ENCODE measurements around the gene OR5H1. TPM values are rescaled to one million over a fixed set of nuclear protein-coding genes. Genes with fewer than 3 reads are reported as not detected.

The OR5H1 gene
- total RNA-seq (not detected), polyA plus RNA-seq (ENCODE audit: insufficient read length in 2 of 2) (under 1 TPM in 1 of 2 donors, not detected in 1; 0.03 TPM)
- long read RNA-seq, donor 1 = 0 reads
- long read RNA-seq, donor 2 = 0 reads
- long read RNA-seq, donor 3 = 0 reads
- long read RNA-seq, donor 4 = 0 reads

GRCh38 chr3:98130421-98130820 is at the start of gene OR5H1:
Gene OR5H1, plus strand, starts transcription at chr3:98130721. Its CDS starts 1,977 bp downstream, at chr3:98132698.
- WGBS (ENCODE audit: insufficient coverage) = no CpG with 5 or more reads among the region's 1 CpG
- Histone ChIP-seq H3K4me3 (ENCODE audit: low read depth, low read length) (no peak within 1 kb of the TSS), H3K27ac (ENCODE audit: low read depth, low read length) (no peak within 1 kb of the TSS), H3K4me1 (ENCODE audit: control insufficient read depth, insufficient read depth, low read length) (no peaks in the 10 kb centered on the region), H3K27me3 (ENCODE audit: control insufficient read depth, insufficient read depth, low read length) (no peaks in the 10 kb centered on the region), H3K36me3 (ENCODE audit: control insufficient read depth, insufficient read depth, low read length) (no peaks in the 10 kb centered on the region), H3K9me3 (ENCODE audit: control insufficient read depth, insufficient read depth, low read length) (no peaks in the 10 kb centered on the region)
- no peak for DNase-seq (ENCODE audit: low read depth in 4 of 6, low spot score in 6 of 6)

- H3K27me3 ChIP-seq (ENCODE audit: control insufficient read depth, insufficient read depth, low read length) = no peaks in the 10 kb centered on the region
- H3K4me1 ChIP-seq (ENCODE audit: control insufficient read depth, insufficient read depth, low read length) = no peaks in the 10 kb centered on the region
- no peaks in the 10 kb centered on the region for H3K9me3 ChIP-seq (ENCODE audit: control insufficient read depth, insufficient read depth, low read length)
- H3K36me3 ChIP-seq (ENCODE audit: control insufficient read depth, insufficient read depth, low read length) = no peaks in the 10 kb centered on the region
- H3K4me3 ChIP-seq (ENCODE audit: low read depth, low read length) = no peak within 1 kb of the TSS
- DNase-seq (ENCODE audit: low read depth in 4 of 6, low spot score in 6 of 6) = no peak
- no peak within 1 kb of the TSS for H3K27ac ChIP-seq (ENCODE audit: low read depth, low read length)
- 83% methylated on average over 3 of the region's 4 CpGs for WGBS (ENCODE audit: insufficient coverage)
Observed at GRCh38 chr3:98086873-98087272, 43.6 kb upstream of the OR5H1 start, which contains the start of gene OR5AC2. Gene OR5AC2, plus strand, starts transcription at chr3:98087173. Its CDS starts 0 bp downstream, at chr3:98087173.

- no peak overlapping the region for H3K27ac ChIP-seq (ENCODE audit: low read depth, low read length)
- 90% methylated on average over 2 of the region's 5 CpGs for WGBS (ENCODE audit: insufficient coverage)
- no peak for DNase-seq (ENCODE audit: low read depth in 4 of 6, low spot score in 6 of 6)
- H3K36me3 ChIP-seq (ENCODE audit: control insufficient read depth, insufficient read depth, low read length) = no peaks in the 10 kb centered on the region
- H3K9me3 ChIP-seq (ENCODE audit: control insufficient read depth, insufficient read depth, low read length) = no peaks in the 10 kb centered on the region
- no peaks in the 10 kb centered on the region for H3K27me3 ChIP-seq (ENCODE audit: control insufficient read depth, insufficient read depth, low read length)
- H3K4me1 ChIP-seq (ENCODE audit: control insufficient read depth, insufficient read depth, low read length) = no peaks in the 10 kb centered on the region
- H3K4me3 ChIP-seq (ENCODE audit: low read depth, low read length) = no peak overlapping the region
Observed at GRCh38 chr3:98095882-98096281, 34.6 kb upstream of the OR5H1 start.

- H3K27ac ChIP-seq (ENCODE audit: low read depth, low read length) = no peak overlapping the region
- no peaks in the 10 kb centered on the region for H3K27me3 ChIP-seq (ENCODE audit: control insufficient read depth, insufficient read depth, low read length)
- DNase-seq (ENCODE audit: low read depth in 4 of 6, low spot score in 6 of 6) = no peak
- no peak overlapping the region for H3K4me3 ChIP-seq (ENCODE audit: low read depth, low read length)
- no peaks in the 10 kb centered on the region for H3K36me3 ChIP-seq (ENCODE audit: control insufficient read depth, insufficient read depth, low read length)
- no peaks in the 10 kb centered on the region for H3K9me3 ChIP-seq (ENCODE audit: control insufficient read depth, insufficient read depth, low read length)
- no peaks in the 10 kb centered on the region for H3K4me1 ChIP-seq (ENCODE audit: control insufficient read depth, insufficient read depth, low read length)
- WGBS (ENCODE audit: insufficient coverage) = 88% methylated on average over 1 of the region's 4 CpGs
Observed at GRCh38 chr3:98099848-98100247, 30.7 kb upstream of the OR5H1 start.

GRCh38 chr3:98108162-98108561 is 22.4 kb upstream of the OR5H1 start:
- Histone ChIP-seq H3K27ac (ENCODE audit: low read depth, low read length) (no peak overlapping the region), H3K27me3 (ENCODE audit: control insufficient read depth, insufficient read depth, low read length) (no peaks in the 10 kb centered on the region)
- no CpG with 5 or more reads among the region's 1 CpG for WGBS (ENCODE audit: insufficient coverage)

GRCh38 chr3:98109807-98110549 is 20.5 kb upstream of the OR5H1 start:
- Histone ChIP-seq H3K9me3 (ENCODE audit: control insufficient read depth, insufficient read depth, low read length) (peaks cover 5% of the 10 kb centered on the region), H3K4me1 (ENCODE audit: control insufficient read depth, insufficient read depth, low read length) (no peaks in the 10 kb centered on the region), H3K27ac (ENCODE audit: low read depth, low read length) (no peak overlapping the region), H3K4me3 (ENCODE audit: low read depth, low read length) (no peak overlapping the region), H3K36me3 (ENCODE audit: control insufficient read depth, insufficient read depth, low read length) (no peaks in the 10 kb centered on the region), H3K27me3 (ENCODE audit: control insufficient read depth, insufficient read depth, low read length) (no peaks in the 10 kb centered on the region)
- DNase-seq (ENCODE audit: low read depth in 4 of 6, low spot score in 6 of 6) = no peak
- WGBS (ENCODE audit: insufficient coverage) = 80% methylated on average over 3 of the region's 4 CpGs

More at GRCh38 chr3:98108162-98108561, 22.4 kb upstream of the OR5H1 start:
- H3K36me3 ChIP-seq (ENCODE audit: control insufficient read depth, insufficient read depth, low read length) = no peaks in the 10 kb centered on the region
- DNase-seq (ENCODE audit: low read depth in 4 of 6, low spot score in 6 of 6) = no peak
- H3K4me3 ChIP-seq (ENCODE audit: low read depth, low read length) = no peak overlapping the region
- H3K9me3 ChIP-seq (ENCODE audit: control insufficient read depth, insufficient read depth, low read length) = peaks cover 5% of the 10 kb centered on the region
- no peaks in the 10 kb centered on the region for H3K4me1 ChIP-seq (ENCODE audit: control insufficient read depth, insufficient read depth, low read length)

- Histone ChIP-seq H3K4me1 (ENCODE audit: control insufficient read depth, insufficient read depth, low read length) (no peaks in the 10 kb centered on the region), H3K27ac (ENCODE audit: low read depth, low read length) (no peak overlapping the region), H3K4me3 (ENCODE audit: low read depth, low read length) (no peak overlapping the region), H3K27me3 (ENCODE audit: control insufficient read depth, insufficient read depth, low read length) (no peaks in the 10 kb centered on the region), H3K9me3 (ENCODE audit: control insufficient read depth, insufficient read depth, low read length) (peaks cover 5% of the 10 kb centered on the region), H3K36me3 (ENCODE audit: control insufficient read depth, insufficient read depth, low read length) (no peaks in the 10 kb centered on the region)
- no peak for DNase-seq (ENCODE audit: low read depth in 4 of 6, low spot score in 6 of 6)
Observed at GRCh38 chr3:98110550-98110908, 20.0 kb upstream of the OR5H1 start.

GRCh38 chr3:98114264-98114663 is 16.3 kb upstream of the OR5H1 start:
- no peaks in the 10 kb centered on the region for H3K36me3 ChIP-seq (ENCODE audit: control insufficient read depth, insufficient read depth, low read length)
- no peak overlapping the region for H3K27ac ChIP-seq (ENCODE audit: low read depth, low read length)
- H3K4me1 ChIP-seq (ENCODE audit: control insufficient read depth, insufficient read depth, low read length) = no peaks in the 10 kb centered on the region
- DNase-seq (ENCODE audit: low read depth in 4 of 6, low spot score in 6 of 6) = no peak
- 67% methylated on average over 1 of the region's 3 CpGs for WGBS (ENCODE audit: insufficient coverage)
- no peak overlapping the region for H3K4me3 ChIP-seq (ENCODE audit: low read depth, low read length)
- peaks cover 5% of the 10 kb centered on the region for H3K9me3 ChIP-seq (ENCODE audit: control insufficient read depth, insufficient read depth, low read length)
- no peaks in the 10 kb centered on the region for H3K27me3 ChIP-seq (ENCODE audit: control insufficient read depth, insufficient read depth, low read length)

GRCh38 chr3:98115717-98116116 is 14.8 kb upstream of the OR5H1 start:
- no CpG with 5 or more reads among the region's 1 CpG for WGBS (ENCODE audit: insufficient coverage)

GRCh38 chr3:98136631-98137030 is 6.1 kb downstream of the OR5H1 start:
- Histone ChIP-seq H3K9me3 (ENCODE audit: control insufficient read depth, insufficient read depth, low read length) (no peaks in the 10 kb centered on the region), H3K4me3 (ENCODE audit: low read depth, low read length) (no peak overlapping the region), H3K27me3 (ENCODE audit: control insufficient read depth, insufficient read depth, low read length) (no peaks in the 10 kb centered on the region), H3K36me3 (ENCODE audit: control insufficient read depth, insufficient read depth, low read length) (no peaks in the 10 kb centered on the region), H3K4me1 (ENCODE audit: control insufficient read depth, insufficient read depth, low read length) (no peaks in the 10 kb centered on the region), H3K27ac (ENCODE audit: low read depth, low read length) (no peak overlapping the region)
- no CpG with 5 or more reads among the region's 3 CpGs for WGBS (ENCODE audit: insufficient coverage)
- DNase-seq (ENCODE audit: low read depth in 4 of 6, low spot score in 6 of 6) = no peak

More at GRCh38 chr3:98115717-98116116, 14.8 kb upstream of the OR5H1 start:
- H3K27me3 ChIP-seq (ENCODE audit: control insufficient read depth, insufficient read depth, low read length) = no peaks in the 10 kb centered on the region
- no peaks in the 10 kb centered on the region for H3K36me3 ChIP-seq (ENCODE audit: control insufficient read depth, insufficient read depth, low read length)
- H3K4me3 ChIP-seq (ENCODE audit: low read depth, low read length) = no peak overlapping the region
- H3K27ac ChIP-seq (ENCODE audit: low read depth, low read length) = no peak overlapping the region
- H3K9me3 ChIP-seq (ENCODE audit: control insufficient read depth, insufficient read depth, low read length) = peaks cover 5% of the 10 kb centered on the region
- no peak for DNase-seq (ENCODE audit: low read depth in 4 of 6, low spot score in 6 of 6)
- no peaks in the 10 kb centered on the region for H3K4me1 ChIP-seq (ENCODE audit: control insufficient read depth, insufficient read depth, low read length)

All from spinal cord (tissue), 10 donors.